ENCODE results near the gene KSR2.

KSR2 gene

GRCh38 chr12:117699118-117699517 is 269.7 kb downstream of the KSR2 start:
- no peak for TF ChIP-seq CTCF (IDR thresholded peaks at IDR 0.05)

GRCh38 chr12:117695956-117696355 is 272.8 kb downstream of the KSR2 start:
- Histone ChIP-seq H3K9me3 (no peaks in the 10 kb centered on the region), H3K4me3 (ENCODE audit: low read depth in 1 of 2, low read length in 1 of 2) (no peak overlapping the region), H3K4me1 (ENCODE audit: control insufficient read depth in 1 of 2, insufficient read depth in 1 of 2, low read depth in 1 of 2, low read length in 1 of 2) (no peaks in the 10 kb centered on the region), H3K36me3 (no peaks in the 10 kb centered on the region), H3K27ac (no peak overlapping the region), H3K27me3 (no peaks in the 10 kb centered on the region)
- TF ChIP-seq CTCF (IDR thresholded peaks at IDR 0.05): no peak

More at GRCh38 chr12:117699118-117699517, 269.7 kb downstream of the KSR2 start:
- no peaks in the 10 kb centered on the region for H3K4me1 ChIP-seq (ENCODE audit: control insufficient read depth in 1 of 2, insufficient read depth in 1 of 2, low read depth in 1 of 2, low read length in 1 of 2)
- no peak overlapping the region for H3K4me3 ChIP-seq (ENCODE audit: low read depth in 1 of 2, low read length in 1 of 2)
- no peaks in the 10 kb centered on the region for H3K36me3 ChIP-seq
- no peaks in the 10 kb centered on the region for H3K27me3 ChIP-seq
- no peak overlapping the region for H3K27ac ChIP-seq
- H3K9me3 ChIP-seq: no peaks in the 10 kb centered on the region

DNA sequence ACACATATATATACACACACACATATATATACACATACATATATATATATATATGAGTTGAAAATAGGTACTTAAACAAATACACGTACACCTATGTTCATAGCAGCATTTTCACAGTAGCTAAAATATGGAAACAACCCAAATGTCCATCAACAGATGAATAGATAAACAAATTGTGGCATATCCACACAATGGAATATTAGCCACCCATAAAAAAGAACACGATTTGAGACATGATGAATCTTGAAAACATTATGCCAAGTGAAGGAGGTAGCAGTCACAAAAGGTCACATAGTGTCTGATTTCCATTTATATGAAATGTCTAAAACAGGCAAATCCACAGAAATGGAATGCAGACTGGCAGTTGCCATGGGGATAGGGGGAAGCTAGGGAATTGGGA is 276.3 kb downstream of the KSR2 start:
- no peak for TF ChIP-seq CTCF (IDR thresholded peaks at IDR 0.05)
- Histone ChIP-seq H3K4me3 (ENCODE audit: low read depth in 1 of 2, low read length in 1 of 2) (no peak overlapping the region), H3K4me1 (ENCODE audit: control insufficient read depth in 1 of 2, insufficient read depth in 1 of 2, low read depth in 1 of 2, low read length in 1 of 2) (no peaks in the 10 kb centered on the region), H3K36me3 (no peaks in the 10 kb centered on the region), H3K9me3 (no peaks in the 10 kb centered on the region), H3K27me3 (no peaks in the 10 kb centered on the region), H3K27ac (no peak overlapping the region)

- H3K4me1 ChIP-seq (ENCODE audit: control insufficient read depth in 1 of 2, insufficient read depth in 1 of 2, low read depth in 1 of 2, low read length in 1 of 2): no peaks in the 10 kb centered on the region
- TF ChIP-seq CTCF (IDR thresholded peaks at IDR 0.05): no peak
- H3K27ac ChIP-seq: no peak overlapping the region
- no peak overlapping the region for H3K4me3 ChIP-seq (ENCODE audit: low read depth in 1 of 2, low read length in 1 of 2)
- no peaks in the 10 kb centered on the region for H3K36me3 ChIP-seq
- peaks cover 5% of the 10 kb centered on the region for H3K27me3 ChIP-seq
- no peaks in the 10 kb centered on the region for H3K9me3 ChIP-seq
Observed at GRCh38 chr12:117689857-117690256, 278.9 kb downstream of the KSR2 start.

GRCh38 chr12:117688446-117688845 is 280.3 kb downstream of the KSR2 start:
- TF ChIP-seq CTCF (IDR thresholded peaks at IDR 0.05): no peak

GRCh38 chr12:117686911-117687377 is 281.8 kb downstream of the KSR2 start:
- Histone ChIP-seq H3K9me3 (no peaks in the 10 kb centered on the region), H3K27me3 (peaks cover 5% of the 10 kb centered on the region), H3K27ac (no peak overlapping the region), H3K4me1 (ENCODE audit: control insufficient read depth in 1 of 2, insufficient read depth in 1 of 2, low read depth in 1 of 2, low read length in 1 of 2) (no peaks in the 10 kb centered on the region), H3K4me3 (ENCODE audit: low read depth in 1 of 2, low read length in 1 of 2) (no peak overlapping the region), H3K36me3 (no peaks in the 10 kb centered on the region)
- no peak for TF ChIP-seq CTCF (IDR thresholded peaks at IDR 0.05)

More at GRCh38 chr12:117688446-117688845, 280.3 kb downstream of the KSR2 start:
- H3K27ac ChIP-seq: no peak overlapping the region
- H3K4me1 ChIP-seq (ENCODE audit: control insufficient read depth in 1 of 2, insufficient read depth in 1 of 2, low read depth in 1 of 2, low read length in 1 of 2): no peaks in the 10 kb centered on the region
- H3K27me3 ChIP-seq: peaks cover 5% of the 10 kb centered on the region
- H3K36me3 ChIP-seq: no peaks in the 10 kb centered on the region
- no peak overlapping the region for H3K4me3 ChIP-seq (ENCODE audit: low read depth in 1 of 2, low read length in 1 of 2)
- no peaks in the 10 kb centered on the region for H3K9me3 ChIP-seq

Data from neutrophil (primary cell).